Gastrocnemius medialis (tissue), 4 donors: ENCODE measurements around the gene ESPN.

Source experiments
- CTCF ChIP-seq, 5 experiments: fragments of 450-650 bp in 3 of 5; fragments of 200-600 bp in 2 of 5; sonication (generic) in 2 of 5; IDR thresholded peaks in 4 of 5; conservative IDR thresholded peaks in 1 of 5; 1 replicate in 4 of 5; 2 replicates in 1 of 5; pipeline ENCODE4 v1.5.1; 2016 to 2019; ENCODE audit warnings: antibody characterized with exemption in 5 of 5, mild to moderate bottlenecking in 3 of 5, moderate library complexity in 3 of 5
- POLR2A ChIP-seq, 2 donors: fragments of 450-650 bp; IDR thresholded peaks; one replicate each; pipeline ENCODE4 v1.6.1; 2017; ENCODE audit warnings: antibody characterized with exemption in 2 of 2, mild to moderate bottlenecking in 2 of 2, moderate library complexity in 2 of 2

GRCh38 chr1:6419804-6420453 is 4.6 kb upstream of the ESPN start, which contains the start of gene HES2:
- TF ChIP-seq CTCF (IDR thresholded peaks at IDR 0.05 in 4 of 5, conservative IDR thresholded peaks at IDR 0.05 in 1 of 5) = no peak
- TF ChIP-seq POLR2A (IDR thresholded peaks at IDR 0.05) = no peak
